ENCODE data around the gene CPN2.

DNA sequence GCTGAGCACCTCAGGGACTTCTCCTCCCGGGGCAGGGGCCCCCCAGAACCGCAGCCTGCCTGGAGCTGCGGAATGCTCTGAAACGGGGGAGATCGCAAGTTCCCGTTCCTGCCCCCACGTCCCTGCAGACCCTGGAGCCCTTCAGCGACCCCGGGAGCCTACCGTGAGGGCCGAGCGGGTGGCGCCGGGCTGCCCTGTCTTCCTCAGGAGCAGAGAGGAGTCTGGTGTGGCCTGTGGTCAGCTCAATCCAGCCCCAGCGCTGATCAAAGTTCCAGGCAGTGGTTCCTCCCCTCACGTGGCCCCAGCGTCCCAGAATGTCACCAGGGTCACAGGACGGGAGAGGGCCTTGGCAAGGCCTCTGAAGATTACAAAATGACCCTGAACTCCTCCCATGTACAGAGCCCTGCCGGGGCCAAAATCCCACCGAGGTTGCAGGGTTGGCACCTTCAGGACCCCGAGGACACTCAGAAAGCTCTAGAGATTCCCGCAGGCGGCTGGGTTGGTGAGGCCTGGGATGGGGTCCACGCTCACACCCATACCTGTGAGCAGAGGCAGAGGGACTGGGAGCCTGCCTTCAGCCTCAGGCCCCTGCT lies at the start of gene CPN2:
- TF ChIP-seq, protein P1, sequence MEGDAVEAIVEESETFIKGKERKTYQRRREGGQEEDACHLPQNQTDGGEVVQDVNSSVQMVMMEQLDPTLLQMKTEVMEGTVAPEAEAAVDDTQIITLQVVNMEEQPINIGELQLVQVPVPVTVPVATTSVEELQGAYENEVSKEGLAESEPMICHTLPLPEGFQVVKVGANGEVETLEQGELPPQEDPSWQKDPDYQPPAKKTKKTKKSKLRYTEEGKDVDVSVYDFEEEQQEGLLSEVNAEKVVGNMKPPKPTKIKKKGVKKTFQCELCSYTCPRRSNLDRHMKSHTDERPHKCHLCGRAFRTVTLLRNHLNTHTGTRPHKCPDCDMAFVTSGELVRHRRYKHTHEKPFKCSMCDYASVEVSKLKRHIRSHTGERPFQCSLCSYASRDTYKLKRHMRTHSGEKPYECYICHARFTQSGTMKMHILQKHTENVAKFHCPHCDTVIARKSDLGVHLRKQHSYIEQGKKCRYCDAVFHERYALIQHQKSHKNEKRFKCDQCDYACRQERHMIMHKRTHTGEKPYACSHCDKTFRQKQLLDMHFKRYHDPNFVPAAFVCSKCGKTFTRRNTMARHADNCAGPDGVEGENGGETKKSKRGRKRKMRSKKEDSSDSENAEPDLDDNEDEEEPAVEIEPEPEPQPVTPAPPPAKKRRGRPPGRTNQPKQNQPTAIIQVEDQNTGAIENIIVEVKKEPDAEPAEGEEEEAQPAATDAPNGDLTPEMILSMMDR (conservative IDR thresholded peaks at IDR 0.05; ENCODE audit: low read length) = no peak
- TF ChIP-seq EZH2phosphoT487 (IDR thresholded peaks at IDR 0.05; ENCODE audit: borderline replicate concordance) = no peak
